Coronary artery (tissue), 2 donors: ENCODE data around the gene CD1E.

Experiments used
- DNase-seq: peaks from one replicate; pipeline ENCODE4 v3.0.0-alpha.2; 2017; ENCODE audit warnings: low spot score
- H3K27ac ChIP-seq, 2 donors: fragments of 200-600 bp; sonication (generic); one replicate each; pipeline ENCODE4 v1.5.1; 2016 to 2019
- H3K4me3 ChIP-seq: fragments of 200-600 bp; sonication (generic); 2 replicates; pipeline ENCODE4 v1.5.1; 2016; ENCODE audit warnings: mild to moderate bottlenecking, moderate library complexity
- TF ChIP-seq, protein P1 (sequence below): fragments of 200-600 bp; sonication (generic); IDR thresholded peaks from one replicate; pipeline ENCODE4 v1.5.1; 2019; ENCODE audit warnings: antibody characterized with exemption

The CD1E gene

DNA sequence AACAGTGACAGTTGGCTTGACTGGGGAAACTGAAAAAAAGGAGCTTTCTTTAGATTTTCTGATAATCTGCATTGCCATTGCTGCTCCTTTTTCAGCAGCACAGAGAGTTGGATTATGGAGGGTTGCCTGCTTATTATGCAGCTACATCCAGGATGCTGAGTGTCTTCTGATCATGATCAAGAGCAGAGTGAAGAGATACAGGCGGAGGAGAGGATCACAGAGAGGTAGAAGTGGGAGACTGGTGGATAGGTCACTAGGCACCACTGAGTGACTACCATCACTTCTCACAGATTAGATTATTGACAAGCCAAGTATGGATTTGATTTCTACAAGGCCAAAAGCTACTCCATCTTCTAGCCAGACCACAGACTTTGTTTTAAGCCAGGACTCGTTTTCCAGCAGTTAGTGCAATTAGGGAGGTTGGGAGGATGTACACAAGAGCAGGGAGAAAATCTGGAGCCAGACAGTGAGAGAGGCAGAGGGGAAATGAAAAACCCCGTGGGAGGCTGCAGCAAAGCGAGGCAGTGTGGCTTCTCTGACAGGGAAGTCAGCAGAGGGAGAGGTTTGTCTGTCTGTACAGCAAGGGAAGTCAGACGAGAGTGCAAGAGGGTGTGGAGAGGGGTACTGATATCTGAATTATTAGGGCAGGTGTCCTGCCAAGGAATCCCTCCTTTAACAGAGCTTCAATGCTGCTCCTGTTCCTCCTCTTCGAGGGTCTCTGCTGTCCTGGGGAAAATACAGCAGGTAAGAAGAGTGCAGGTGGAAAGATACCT is at the start of gene CD1E:
TSS of gene CD1E (plus strand) at position 592 of the 773 bp plus-strand sequence. CDS start at position 687, 95 bp downstream.
- H3K4me3 ChIP-seq = no peak within 1 kb of the TSS
- TF ChIP-seq, protein P1, sequence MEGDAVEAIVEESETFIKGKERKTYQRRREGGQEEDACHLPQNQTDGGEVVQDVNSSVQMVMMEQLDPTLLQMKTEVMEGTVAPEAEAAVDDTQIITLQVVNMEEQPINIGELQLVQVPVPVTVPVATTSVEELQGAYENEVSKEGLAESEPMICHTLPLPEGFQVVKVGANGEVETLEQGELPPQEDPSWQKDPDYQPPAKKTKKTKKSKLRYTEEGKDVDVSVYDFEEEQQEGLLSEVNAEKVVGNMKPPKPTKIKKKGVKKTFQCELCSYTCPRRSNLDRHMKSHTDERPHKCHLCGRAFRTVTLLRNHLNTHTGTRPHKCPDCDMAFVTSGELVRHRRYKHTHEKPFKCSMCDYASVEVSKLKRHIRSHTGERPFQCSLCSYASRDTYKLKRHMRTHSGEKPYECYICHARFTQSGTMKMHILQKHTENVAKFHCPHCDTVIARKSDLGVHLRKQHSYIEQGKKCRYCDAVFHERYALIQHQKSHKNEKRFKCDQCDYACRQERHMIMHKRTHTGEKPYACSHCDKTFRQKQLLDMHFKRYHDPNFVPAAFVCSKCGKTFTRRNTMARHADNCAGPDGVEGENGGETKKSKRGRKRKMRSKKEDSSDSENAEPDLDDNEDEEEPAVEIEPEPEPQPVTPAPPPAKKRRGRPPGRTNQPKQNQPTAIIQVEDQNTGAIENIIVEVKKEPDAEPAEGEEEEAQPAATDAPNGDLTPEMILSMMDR = no peak
- DNase-seq = no peak
- H3K27ac ChIP-seq = no peak within 1 kb of the TSS

DNA sequence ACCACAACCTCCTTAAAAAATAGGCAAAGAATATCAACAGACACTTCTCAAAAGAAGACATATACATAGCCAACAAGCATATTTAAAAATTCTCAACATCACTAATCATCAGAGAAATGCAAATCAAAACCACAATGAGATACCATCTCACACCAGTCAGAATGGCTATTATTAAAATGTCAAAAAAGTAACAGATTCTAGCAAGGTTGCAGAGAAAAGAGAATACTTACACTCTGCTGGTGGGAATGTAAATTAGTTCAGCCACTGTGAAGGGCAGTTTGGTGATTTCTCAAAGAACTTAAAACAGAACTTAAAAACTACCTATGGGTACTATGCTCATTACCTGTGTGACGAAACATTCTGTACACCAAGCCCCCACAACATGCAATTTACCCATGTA is 43.1 kb upstream of the CD1E start:
- Histone ChIP-seq H3K27ac (no peak overlapping the region), H3K4me3 (no peak overlapping the region)
- DNase-seq = no peak
- TF ChIP-seq, protein P1 = no peak

DNA sequence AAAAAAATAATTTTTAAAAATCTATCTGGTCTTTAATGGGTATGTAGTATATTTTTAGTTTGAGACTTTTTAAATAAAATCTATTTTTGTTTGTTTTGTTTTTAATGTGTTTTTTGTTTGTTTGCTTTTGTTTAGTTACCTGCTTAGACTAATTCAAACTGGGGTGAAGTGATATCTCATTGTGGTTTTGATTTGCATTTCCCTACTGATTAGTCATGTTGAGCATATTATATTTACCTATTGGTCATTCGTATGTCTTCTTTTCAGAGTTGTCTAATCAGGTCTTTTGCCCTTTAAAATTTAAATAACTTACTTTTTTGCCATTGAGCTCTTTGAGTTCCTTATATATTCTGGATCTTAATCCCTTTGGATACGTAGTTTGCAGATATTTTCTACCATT is 42.6 kb upstream of the CD1E start:
- Histone ChIP-seq H3K27ac (no peak overlapping the region), H3K4me3 (no peak overlapping the region)
- TF ChIP-seq, protein P1 = no peak
- DNase-seq = no peak

DNA sequence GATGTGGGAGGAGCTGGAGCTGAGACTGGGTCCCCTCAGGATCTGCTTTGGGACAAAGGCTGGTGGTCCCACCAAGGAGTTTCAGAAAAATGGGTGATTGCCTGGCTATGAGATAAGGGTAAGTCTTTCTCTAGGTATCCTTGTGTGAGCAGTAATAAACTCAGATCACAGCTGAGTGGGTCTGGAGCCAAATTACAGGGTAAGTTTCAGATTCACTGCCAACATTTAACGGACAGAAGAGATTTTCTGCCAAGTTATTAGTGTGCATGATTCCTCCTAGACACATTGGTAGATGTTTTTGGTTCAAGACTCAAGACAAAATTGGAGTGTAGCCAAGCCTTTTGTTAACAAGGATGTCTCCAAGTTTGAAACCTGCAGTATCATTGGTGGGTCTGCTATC is 29.8 kb upstream of the CD1E start:
- H3K4me3 ChIP-seq = no peak overlapping the region
- TF ChIP-seq, protein P1 = no peak
- DNase-seq = no peak
- H3K27ac ChIP-seq = no peak overlapping the region

DNA sequence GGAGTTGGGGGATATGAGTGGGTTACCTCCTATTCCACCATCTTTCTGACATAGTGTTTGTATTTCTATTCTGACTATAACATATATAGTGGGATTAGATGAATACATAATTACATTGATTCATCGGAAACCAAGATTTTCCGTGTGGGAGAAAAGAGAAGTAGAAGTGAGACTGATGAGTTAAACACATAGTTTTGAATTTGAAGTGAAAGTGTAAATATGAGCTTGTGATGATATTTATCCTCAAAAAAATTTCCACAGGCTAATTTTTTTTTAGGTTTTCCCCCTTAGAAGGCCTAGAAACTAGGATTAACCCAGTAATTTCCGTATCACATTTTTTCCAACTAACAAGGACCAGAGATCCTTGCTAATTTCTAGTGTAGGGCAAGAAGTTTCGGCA is 29.3 kb upstream of the CD1E start:
- no peak for DNase-seq

DNA sequence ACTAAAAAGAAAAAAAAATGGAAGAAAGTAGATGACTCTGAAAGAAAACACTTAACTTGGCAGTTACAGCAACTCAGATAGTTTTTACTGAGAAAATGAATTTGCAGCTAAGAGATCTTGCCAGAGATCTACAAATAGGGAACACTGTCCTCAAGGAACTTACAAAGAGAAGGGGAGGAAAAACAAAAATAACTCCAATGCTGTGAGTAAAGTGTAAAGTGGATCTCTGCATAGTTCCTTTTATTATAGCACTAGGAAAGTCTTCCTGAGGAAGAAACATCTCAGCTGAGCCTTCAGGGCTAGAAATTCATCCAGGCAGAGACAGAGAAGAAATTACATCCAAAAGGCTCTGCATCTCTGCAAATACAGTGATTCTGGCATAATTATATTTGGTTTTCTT is 26.2 kb upstream of the CD1E start:
- no peak for DNase-seq
- TF ChIP-seq, protein P1 = no peak
- no peak overlapping the region for H3K4me3 ChIP-seq
- H3K27ac ChIP-seq = no peak overlapping the region

More for the DNA sequence above, 29.3 kb upstream of the CD1E start:
- TF ChIP-seq, protein P1 = no peak
- Histone ChIP-seq H3K27ac (no peak overlapping the region), H3K4me3 (no peak overlapping the region)

DNA sequence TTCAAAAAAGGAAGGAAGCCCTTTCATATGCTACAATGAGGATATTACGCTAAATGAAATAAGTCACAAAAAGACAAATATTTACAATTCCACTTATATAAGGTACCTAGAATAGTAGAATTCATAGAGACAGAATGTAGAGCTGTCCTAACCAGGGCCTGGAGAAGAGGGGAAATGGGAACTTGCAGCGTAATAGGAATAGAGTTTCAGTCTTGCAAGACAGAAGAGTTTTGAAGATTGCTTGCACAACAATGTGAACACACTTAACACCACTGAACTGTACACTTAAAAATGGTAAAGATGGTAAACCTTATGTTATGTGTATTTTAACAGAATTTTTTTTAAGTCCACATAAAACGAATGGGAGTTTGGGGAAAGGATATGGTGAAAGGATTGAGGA is 25.3 kb upstream of the CD1E start:
- Histone ChIP-seq H3K4me3 (no peak overlapping the region), H3K27ac (no peak overlapping the region)

More for the DNA sequence above, 25.3 kb upstream of the CD1E start:
- TF ChIP-seq, protein P1 = no peak
- DNase-seq = no peak
